Measurements from ENCODE around the gene RASL11B. TPM values are rescaled to one million over a fixed set of nuclear protein-coding genes. Genes with fewer than 3 reads are reported as not detected.
"Not testable (repeated sequence)": the region's sequence is repeated elsewhere in the genome, so short reads cannot be mapped to it uniquely, and the experiment has no call there.

RASL11B gene
- total and polyA plus RNA-seq, 12 donors = 1.3 to 11.0 (median 3.3) TPM

DNA sequence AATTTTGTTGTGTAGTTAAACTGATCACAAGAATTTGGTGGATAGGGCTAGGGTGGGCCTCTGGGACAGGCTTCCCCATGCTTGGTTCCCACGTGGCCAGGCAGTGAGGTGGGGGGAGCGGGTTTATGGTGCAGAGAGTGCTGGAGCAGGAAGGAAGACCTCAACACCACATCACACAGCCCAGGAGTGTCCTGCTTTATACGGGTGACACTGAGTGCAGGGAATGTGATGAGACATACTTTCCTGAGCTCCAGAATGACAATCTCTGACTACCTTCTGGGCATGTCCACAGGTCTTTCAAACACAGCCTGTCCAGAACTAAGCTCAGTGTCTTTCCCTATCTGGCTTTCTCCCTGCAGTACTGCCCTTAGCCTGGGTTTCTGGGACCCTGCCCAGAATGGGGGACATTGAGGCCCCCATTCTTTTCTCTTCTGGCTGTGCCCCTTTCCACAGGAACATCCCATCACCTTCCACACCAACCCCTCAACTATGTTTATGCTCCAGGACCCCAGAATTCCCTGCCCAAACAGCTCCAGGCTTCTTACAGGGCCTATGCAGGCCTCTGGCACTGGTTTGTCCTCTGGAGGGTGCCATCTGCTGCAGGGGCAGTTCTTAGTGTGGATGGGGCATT is 36.5 kb upstream of the RASL11B start:
- DNase-seq = no peak
- Histone ChIP-seq H3K4me1 (replicated peaks in 1 of 2) (no peaks in the 10 kb centered on the region), H3K9me3 (replicated peaks in 1 of 3) (no peaks in the 10 kb centered on the region), H3K36me3 (replicated peaks in 1 of 2) (no peaks in the 10 kb centered on the region), H3K27ac (no peak overlapping the region), H3K27me3 (no peaks in the 10 kb centered on the region), H3K4me3 (no peak overlapping the region)
- 67 to 82% (median 72%) methylated on average over 3 of the region's 3 CpGs for WGBS, 4 donors
- TF ChIP-seq, protein P1, sequence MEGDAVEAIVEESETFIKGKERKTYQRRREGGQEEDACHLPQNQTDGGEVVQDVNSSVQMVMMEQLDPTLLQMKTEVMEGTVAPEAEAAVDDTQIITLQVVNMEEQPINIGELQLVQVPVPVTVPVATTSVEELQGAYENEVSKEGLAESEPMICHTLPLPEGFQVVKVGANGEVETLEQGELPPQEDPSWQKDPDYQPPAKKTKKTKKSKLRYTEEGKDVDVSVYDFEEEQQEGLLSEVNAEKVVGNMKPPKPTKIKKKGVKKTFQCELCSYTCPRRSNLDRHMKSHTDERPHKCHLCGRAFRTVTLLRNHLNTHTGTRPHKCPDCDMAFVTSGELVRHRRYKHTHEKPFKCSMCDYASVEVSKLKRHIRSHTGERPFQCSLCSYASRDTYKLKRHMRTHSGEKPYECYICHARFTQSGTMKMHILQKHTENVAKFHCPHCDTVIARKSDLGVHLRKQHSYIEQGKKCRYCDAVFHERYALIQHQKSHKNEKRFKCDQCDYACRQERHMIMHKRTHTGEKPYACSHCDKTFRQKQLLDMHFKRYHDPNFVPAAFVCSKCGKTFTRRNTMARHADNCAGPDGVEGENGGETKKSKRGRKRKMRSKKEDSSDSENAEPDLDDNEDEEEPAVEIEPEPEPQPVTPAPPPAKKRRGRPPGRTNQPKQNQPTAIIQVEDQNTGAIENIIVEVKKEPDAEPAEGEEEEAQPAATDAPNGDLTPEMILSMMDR (IDR thresholded peaks at IDR 0.05) = no peak
- TF ChIP-seq POLR2A (IDR thresholded peaks at IDR 0.05) = no peak
- intact Hi-C loops (cut with DNase I) = no loop called here

- no peaks in the 10 kb centered on the region for H3K4me1 ChIP-seq (replicated peaks in 1 of 2)
- no peaks in the 10 kb centered on the region for H3K9me3 ChIP-seq (replicated peaks in 1 of 3)
- intact Hi-C loops (cut with DNase I) = no loop called here
- H3K4me3 ChIP-seq = no peak overlapping the region
- TF ChIP-seq, protein P1 (IDR thresholded peaks at IDR 0.05) = no peak
- no peak for TF ChIP-seq POLR2A (IDR thresholded peaks at IDR 0.05)
- no peaks in the 10 kb centered on the region for H3K27me3 ChIP-seq
- no peak overlapping the region for H3K27ac ChIP-seq
- no peaks in the 10 kb centered on the region for H3K36me3 ChIP-seq (replicated peaks in 1 of 2)
- no peak for DNase-seq
- 59 to 78% (median 72%) methylated on average over 3 of the region's 3 CpGs for WGBS, 4 donors
These were observed 28.1 kb upstream of the RASL11B start for GRCh38 chr4:52833941-52834525.

DNA sequence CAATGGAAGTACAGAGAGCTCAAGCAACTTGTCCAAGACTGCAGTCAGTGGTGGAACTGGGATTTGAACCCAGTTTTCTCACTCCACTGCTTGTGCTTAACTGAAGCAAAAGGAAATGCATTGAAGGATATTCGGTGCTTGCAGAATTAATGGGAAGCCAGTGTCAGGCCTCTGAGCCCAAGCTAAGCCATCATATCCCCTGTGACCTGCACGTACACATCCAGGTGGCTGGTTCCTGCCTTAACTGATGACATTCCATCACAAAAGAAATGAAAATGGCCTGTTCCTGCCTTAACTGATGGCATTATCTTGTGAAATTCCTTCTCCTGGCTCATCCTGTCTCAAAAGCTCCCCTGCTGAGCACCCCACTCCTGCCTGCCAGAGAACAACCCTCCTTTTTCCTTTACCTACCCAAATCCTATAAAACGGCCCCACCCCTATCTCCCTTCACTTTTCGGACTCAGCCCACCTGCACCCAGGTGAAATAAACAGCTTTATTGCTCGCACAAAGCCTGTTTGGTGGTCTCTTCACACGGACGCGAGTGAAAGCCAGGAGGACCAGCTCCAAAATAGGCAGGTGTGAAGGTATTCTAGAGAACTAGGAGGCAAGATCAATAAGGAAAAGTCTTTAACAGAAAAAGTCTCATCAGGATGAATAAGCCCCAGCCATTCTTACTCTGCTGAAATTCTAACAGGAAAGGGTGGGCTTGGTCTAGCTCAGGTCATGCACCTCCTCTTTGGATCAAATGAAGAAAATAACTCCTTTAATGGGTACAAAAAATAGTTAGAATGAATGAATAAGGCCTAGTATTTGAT is 27.3 kb upstream of the RASL11B start:
- intact Hi-C loops (cut with DNase I); DNase-seq; H3K27me3 ChIP-seq; H3K27ac ChIP-seq; H3K9me3 ChIP-seq (replicated peaks in 1 of 3); H3K4me1 ChIP-seq (replicated peaks in 1 of 2); H3K36me3 ChIP-seq (replicated peaks in 1 of 2); H3K4me3 ChIP-seq: not testable (repeated sequence)
- 82 to 89% (median 88%) methylated on average over 8 of the region's 8 CpGs for WGBS, 4 donors

DNA sequence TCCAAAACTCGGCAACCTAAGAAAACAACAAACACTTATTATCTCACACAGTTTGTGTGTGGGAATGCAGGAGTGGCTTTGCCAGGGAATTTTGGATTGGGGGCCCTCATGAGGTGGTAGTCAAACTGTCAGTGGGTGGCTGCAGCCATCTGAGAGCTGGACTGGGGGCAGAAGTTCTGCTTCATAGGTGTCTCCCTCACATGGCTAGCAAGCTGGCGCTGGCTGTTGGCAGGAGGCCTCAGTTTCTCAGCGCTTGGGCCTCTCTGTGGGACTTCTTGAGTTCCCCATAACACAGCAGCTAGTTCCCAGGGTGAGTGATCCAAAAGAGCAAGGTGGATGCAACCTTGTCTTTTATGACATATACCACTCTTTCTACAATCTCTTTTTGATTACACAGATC is 26.0 kb upstream of the RASL11B start:
- H3K27ac ChIP-seq = no peak overlapping the region
- no peak overlapping the region for H3K4me3 ChIP-seq
- peaks cover 0 to under 1% of the 10 kb centered on the region in 2 donors for H3K4me1 ChIP-seq (replicated peaks in 1 of 2)
- no peaks in the 10 kb centered on the region for H3K36me3 ChIP-seq (replicated peaks in 1 of 2)
- no peak for DNase-seq
- WGBS, 4 donors = 82 to 94% (median 91%) methylated on average over 3 of the region's 3 CpGs
- H3K27me3 ChIP-seq = no peaks in the 10 kb centered on the region
- H3K9me3 ChIP-seq (replicated peaks in 1 of 3) = no peaks in the 10 kb centered on the region
- TF ChIP-seq, protein P1 (IDR thresholded peaks at IDR 0.05) = no peak
- TF ChIP-seq POLR2A (IDR thresholded peaks at IDR 0.05) = no peak
- intact Hi-C loops (cut with DNase I) = no loop called here

Data from adrenal gland (tissue), 12 donors.